ENCODE results near the gene PPP4R4. TPM values are rescaled to one million over a fixed set of nuclear protein-coding genes. Genes with fewer than 3 reads are reported as not detected.

PPP4R4 gene
- total RNA-seq, 3 donors from 2014 or later = 0.13 TPM; not detected in 2

- Histone ChIP-seq H3K4me1 (ENCODE audit: low read depth) (peaks cover 11% of the 10 kb centered on the region), H3K9me3 (no peaks in the 10 kb centered on the region), H3K36me3 (ENCODE audit: low read depth) (no peaks in the 10 kb centered on the region), H3K4me3 (no peak overlapping the region)
- intact Hi-C loops (cut with DNase I, micrococcal nuclease) = no loop called here
- ATAC-seq (no peak), DNase-seq (no peak)
- TF ChIP-seq CTCF (IDR thresholded peaks at IDR 0.05) = no peak
Observed at GRCh38 chr14:94291159-94291905, 117.2 kb downstream of the PPP4R4 start.

GRCh38 chr14:94291906-94292525, 117.9 kb downstream of the PPP4R4 start:
- Histone ChIP-seq H3K36me3 (ENCODE audit: low read depth) (no peaks in the 10 kb centered on the region), H3K4me3 (no peak overlapping the region), H3K4me1 (ENCODE audit: low read depth) (peaks cover 11% of the 10 kb centered on the region), H3K9me3 (no peaks in the 10 kb centered on the region)
- intact Hi-C loops (cut with DNase I, micrococcal nuclease) = no loop called here
- no peak for TF ChIP-seq CTCF (IDR thresholded peaks at IDR 0.05)
- ATAC-seq = no peak
- DNase-seq = no peak

- peaks cover 11% of the 10 kb centered on the region for H3K4me1 ChIP-seq (ENCODE audit: low read depth)
- no peak for TF ChIP-seq CTCF (IDR thresholded peaks at IDR 0.05)
- no peak for DNase-seq
- peak; percentile 14 for ATAC-seq
- H3K4me3 ChIP-seq = no peak overlapping the region
- H3K36me3 ChIP-seq (ENCODE audit: low read depth) = no peaks in the 10 kb centered on the region
- H3K9me3 ChIP-seq = no peaks in the 10 kb centered on the region
- intact Hi-C loops (cut with DNase I, micrococcal nuclease) = no loop called here
Observed at GRCh38 chr14:94292526-94292871, 118.4 kb downstream of the PPP4R4 start.

GRCh38 chr14:94292872-94293577, 118.9 kb downstream of the PPP4R4 start, which contains the start of gene SERPINA10:
SERPINA10 (minus strand) TSS chr14:94293268; CDS start chr14:94290593, 2,675 bp downstream.
- intact Hi-C loops (cut with DNase I, micrococcal nuclease) = no loop called here
- Histone ChIP-seq H3K9me3 (no peaks in the 10 kb centered on the region), H3K36me3 (ENCODE audit: low read depth) (no peaks in the 10 kb centered on the region), H3K4me1 (ENCODE audit: low read depth) (peaks cover 11% of the 10 kb centered on the region), H3K4me3 (no peak within 1 kb of the TSS)
- ATAC-seq (peak; percentile 67), DNase-seq (no peak)
- TF ChIP-seq CTCF (IDR thresholded peaks at IDR 0.05) = no peak

GRCh38 chr14:94293578-94293924, 119.4 kb downstream of the PPP4R4 start:
- Histone ChIP-seq H3K4me1 (ENCODE audit: low read depth) (peaks cover 11% of the 10 kb centered on the region), H3K36me3 (ENCODE audit: low read depth) (no peaks in the 10 kb centered on the region), H3K9me3 (no peaks in the 10 kb centered on the region), H3K4me3 (no peak overlapping the region)
- DNase-seq (no peak), ATAC-seq (peak; percentile 20)
- intact Hi-C loops (cut with DNase I, micrococcal nuclease) = no loop called here
- TF ChIP-seq CTCF (IDR thresholded peaks at IDR 0.05) = no peak

Data from mucosa of descending colon (tissue), 3 donors.